PC-9 (cell line): Measurements from ENCODE around the gene SKI.

Experiments used
- CTCF ChIP-seq: fragments of 200-600 bp; sonication (generic); conservative IDR thresholded peaks from 2 replicates; pipeline ENCODE4 v1.6.1; 2017; ENCODE audit warnings: mixed run types, antibody characterized with exemption, mild to moderate bottlenecking, moderate library complexity
- EZH2 ChIP-seq: fragments of 200-600 bp; sonication (generic); IDR thresholded peaks from 2 replicates; pipeline ENCODE4 v1.8.0; 2017; ENCODE audit warnings: antibody characterized with exemption, low read depth

DNA sequence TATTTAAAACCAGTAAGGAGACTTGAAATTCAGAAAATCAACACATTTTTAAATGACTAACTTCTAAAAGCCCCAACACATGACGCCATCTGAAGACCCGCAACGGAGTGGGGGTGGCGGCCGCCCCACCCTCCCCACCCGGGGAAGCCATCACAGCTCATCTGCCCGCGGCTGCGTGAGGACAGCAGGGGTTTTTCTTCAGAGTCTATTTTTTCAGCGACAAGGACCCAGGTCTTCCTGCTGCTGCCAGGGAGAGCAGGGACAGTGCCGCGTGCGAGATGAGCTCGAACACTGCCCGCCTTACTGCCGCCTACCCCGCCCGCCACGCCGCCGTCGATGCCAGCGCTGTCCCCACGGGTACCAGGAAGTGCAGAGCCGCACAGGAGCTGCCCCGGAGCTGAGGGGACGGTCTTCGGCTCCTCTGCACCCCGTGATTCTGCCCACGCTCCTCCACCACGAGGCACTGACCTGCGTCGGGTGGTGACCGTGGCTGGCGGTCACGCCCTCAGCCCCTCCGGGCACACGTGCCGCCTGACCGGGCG, 79.0 kb downstream of the SKI start:
- TF ChIP-seq CTCF (no peak), EZH2 (no peak)
